Measurements from ENCODE around the gene DCLK1.
"Not testable (repeated sequence)": the region's sequence is repeated elsewhere in the genome, so short reads cannot be mapped to it uniquely, and the experiment has no call there.

DCLK1 gene

GRCh38 chr13:36082806-36083205 lies 48.4 kb downstream of the DCLK1 start:
- DNase-seq = no peak

DNA sequence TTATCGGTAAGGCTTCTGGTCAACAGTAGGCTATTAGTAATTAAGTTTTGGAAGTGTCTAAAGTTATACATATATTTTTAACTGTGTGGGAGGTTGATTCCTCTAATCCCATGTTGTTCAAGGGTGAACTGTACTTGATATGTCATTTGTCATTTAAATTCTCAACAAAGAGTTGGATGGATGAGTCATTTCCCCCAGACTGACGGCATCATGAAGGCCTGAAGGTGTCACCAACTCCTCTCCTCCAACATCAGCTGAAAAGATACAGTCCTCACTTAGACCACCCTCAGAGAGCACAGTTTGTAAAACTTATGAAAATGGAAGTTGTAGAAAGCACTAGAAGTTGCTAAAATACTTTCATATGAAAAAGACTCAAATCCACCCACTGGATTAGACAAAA lies 48.8 kb downstream of the DCLK1 start:
- no peak for DNase-seq

- no peak for DNase-seq
These were observed 55.0 kb downstream of the DCLK1 start for GRCh38 chr13:36076211-36076610.

DNA sequence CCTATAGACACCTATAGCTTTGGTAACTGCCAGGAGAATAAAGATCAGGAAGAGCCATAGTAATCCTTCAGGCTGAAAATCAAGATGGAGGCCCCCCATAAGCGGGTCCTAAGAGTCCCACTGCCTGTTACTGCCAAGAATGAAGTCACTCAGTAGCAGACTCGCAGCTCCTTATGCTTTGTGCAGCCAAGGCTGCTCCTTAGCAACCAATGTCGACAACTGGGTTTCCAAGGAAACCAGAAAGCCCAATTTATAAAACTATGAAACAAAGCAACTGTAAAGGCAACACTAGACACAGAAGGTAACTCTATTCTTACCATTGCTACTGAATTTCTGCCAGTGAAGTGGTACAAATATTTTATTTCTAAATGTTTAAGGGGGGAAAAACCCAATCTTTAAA lies 56.5 kb downstream of the DCLK1 start:
- no peak for DNase-seq

GRCh38 chr13:36072152-36072935 lies 58.8 kb downstream of the DCLK1 start:
- DNase-seq = no peak

DNA sequence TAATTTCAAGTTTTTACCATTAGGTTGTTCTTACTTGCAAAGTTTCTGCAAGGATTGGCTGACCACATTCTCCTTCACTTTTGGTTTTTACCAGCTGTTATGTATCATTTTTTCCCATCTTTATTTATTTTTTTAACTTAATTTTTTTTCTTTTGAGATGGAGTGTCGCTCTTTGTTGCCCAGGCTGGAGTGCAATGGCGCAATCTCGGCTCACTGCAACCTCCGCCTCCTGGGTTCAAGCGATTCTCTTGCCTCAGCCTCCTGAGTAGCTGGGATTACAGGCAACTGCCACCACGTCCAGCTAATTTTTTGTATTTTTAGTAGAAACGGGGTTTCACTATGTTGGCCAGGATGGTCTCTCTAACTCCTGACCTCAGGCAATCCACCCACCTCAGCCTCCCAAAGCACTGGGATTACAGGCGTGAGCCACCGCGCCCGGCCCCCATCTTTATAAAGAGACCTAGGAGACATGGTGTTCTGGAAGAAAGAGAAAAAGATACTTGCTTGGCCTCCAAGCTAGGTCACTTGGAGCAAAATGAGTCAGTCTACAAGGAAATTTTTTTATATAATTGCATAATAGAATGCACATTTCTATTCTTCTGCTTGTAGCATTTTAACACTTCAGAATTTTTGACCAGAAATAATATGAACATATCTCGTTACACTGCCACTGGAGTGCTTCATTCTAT lies 60.5 kb downstream of the DCLK1 start:
- not testable (repeated sequence) for DNase-seq

GRCh38 chr13:36069881-36070366 lies 61.3 kb downstream of the DCLK1 start:
- DNase-seq = no peak

DNA sequence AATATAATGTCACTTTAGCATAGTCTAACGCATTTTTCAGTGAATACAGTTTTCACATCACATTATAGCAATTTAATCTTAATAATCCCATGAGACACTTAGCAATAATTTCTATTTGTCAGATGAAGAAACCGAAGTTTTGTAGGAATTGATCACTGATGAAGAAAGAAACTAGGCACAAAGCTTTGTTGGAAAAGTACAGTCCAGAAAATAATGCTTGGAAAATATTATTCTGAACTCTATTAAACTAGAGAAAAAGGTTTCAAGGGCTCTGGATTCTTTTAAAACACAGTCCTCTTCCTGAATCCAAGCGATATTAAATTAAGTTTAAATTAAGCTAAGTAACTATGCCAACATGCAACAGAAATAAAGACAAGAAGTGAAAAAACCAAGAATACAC lies 62.2 kb downstream of the DCLK1 start:
- no peak for DNase-seq

GRCh38 chr13:36068566-36068965 lies 62.6 kb downstream of the DCLK1 start:
- no peak for DNase-seq

- no peak for DNase-seq
These were observed 63.3 kb downstream of the DCLK1 start for GRCh38 chr13:36067746-36068381.

DNA sequence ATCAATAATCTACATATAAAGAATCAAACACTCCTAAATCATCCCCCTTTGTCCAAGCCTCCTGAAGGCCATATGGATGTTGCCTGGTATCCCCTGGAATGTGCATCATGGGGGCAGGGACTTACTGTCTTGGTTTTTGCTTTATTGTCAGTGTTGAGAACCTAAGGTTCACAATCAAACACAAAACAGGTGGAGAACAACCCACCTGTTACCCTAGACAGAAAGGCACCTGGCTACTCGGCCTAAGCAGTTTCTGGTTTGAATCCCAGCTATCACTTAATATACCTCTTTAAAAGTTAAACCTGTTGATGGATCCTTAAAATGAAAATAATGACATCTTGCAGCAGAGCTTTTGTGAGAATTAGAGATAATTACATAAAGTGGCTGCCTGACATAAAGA lies 68.9 kb downstream of the DCLK1 start:
- DNase-seq = no peak

- DNase-seq = no peak
These were observed 69.6 kb downstream of the DCLK1 start for GRCh38 chr13:36061621-36062020.

DNA sequence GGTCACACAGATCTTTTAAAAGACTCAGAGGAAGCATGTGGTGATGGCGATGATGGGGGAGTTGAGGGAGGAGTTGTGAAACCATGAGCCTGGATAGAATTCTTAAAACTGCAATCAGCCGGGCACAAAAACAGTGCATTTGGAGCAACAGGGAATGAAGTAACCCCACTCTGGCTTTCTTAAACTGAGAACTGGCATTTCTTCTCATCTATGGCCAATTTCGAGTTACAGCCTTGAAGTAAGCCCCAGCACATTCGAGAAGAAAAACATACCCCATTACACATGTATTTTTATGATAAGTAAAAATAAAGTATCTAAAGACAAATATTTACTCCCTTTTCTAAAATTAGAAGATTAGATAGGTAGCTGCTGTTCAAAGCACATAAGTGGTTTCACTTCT lies 70.1 kb downstream of the DCLK1 start:
- DNase-seq = no peak

DNA sequence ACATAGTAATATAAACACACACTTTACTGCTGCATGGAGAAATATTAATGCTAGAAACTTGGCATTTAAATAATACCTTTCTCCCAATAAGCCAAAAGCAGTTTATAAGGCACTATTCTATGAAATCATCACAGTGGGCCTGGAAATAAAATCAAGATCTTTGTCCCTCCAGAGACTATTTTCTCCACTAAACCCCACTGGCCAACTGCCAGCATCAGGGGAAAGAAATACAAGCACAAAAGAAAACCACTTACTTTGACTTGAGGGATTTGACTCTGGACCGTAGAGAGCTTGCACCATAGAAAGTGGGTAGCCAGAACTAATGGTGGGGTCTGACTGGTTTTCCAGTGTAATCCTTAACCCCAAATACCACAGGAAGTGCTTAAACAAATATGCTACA lies 71.9 kb downstream of the DCLK1 start:
- DNase-seq = no peak

- no peak for DNase-seq
These were observed 73.1 kb downstream of the DCLK1 start for GRCh38 chr13:36058116-36058515.

- DNase-seq = no peak
These were observed 73.6 kb downstream of the DCLK1 start for GRCh38 chr13:36057547-36057946.

DNA sequence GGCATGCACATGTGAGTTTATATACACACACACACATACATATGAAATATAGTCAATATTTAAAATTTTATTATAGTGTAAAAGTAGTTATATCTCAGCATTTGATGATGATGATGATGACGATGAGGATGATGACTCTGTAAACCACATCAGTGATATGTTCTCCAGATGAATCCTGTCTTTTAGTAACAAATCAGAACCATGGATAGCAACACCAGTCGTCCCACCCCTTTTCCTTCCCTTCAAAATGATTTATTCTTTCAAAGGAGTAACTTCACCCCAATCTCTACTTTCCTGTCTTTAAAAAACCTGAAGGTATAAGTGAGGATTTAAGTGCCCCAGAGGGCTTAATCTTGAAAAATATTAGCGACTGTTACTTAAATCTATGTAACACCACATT lies 74.1 kb downstream of the DCLK1 start:
- DNase-seq = no peak

DNA sequence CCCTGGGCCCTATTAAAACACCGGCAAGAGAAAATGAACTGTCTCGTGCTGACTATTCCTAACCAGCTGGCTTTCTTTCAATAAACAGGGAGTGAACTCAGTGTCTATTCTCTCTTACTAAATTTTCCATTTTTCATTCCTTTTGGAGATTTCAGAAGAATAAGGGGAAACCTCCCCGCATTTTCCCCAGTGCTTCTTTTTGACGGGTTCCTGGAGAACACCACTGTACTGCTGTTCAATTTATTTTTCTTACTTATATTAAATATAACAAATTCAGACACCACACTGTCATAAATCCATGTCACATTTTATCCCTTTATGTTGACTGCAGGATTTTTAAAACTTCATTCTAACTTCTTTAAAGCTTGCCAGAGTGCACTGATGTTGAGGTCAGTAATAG lies 75.8 kb downstream of the DCLK1 start:
- no peak for DNase-seq

DNA sequence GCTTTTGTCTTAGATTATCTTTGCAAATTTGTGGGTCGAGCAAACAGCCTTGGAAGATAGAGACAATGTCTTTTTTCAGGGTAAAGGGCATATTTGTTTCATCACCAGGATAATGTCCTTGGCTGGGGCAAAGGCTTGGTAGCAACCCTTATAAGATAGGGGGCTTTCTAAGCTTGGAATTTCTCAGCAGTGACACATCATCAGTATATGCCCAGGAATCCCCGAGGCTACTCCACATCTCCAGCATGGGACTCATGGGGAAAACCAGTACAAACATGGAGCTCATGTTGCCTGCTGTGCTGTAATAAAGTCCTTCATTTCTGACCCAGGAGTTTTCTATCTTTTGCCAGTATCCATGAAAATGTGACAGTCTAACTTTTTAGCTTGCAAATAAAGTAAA lies 77.1 kb downstream of the DCLK1 start:
- DNase-seq = no peak

DNA sequence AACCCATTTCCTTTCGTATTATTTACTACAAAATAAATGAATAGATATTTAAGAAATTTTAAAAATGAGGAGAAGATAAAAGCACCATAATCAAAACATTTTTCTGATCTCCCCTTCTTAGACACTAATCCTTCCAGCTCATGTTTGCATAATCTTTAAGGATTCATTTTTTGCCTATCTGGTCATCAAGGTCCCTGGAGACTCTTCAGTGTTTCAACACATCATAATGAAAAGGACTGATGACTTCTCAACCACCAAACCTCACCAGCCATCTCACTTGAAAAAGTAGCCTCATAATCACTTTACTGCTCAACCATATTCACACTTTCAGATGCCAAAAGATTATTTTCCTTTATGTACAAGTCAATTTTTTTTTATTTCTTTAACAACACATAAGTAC lies 80.1 kb downstream of the DCLK1 start:
- no peak for DNase-seq

- DNase-seq = no peak
These were observed 84.5 kb downstream of the DCLK1 start for GRCh38 chr13:36046672-36047071.

GRCh38 chr13:36038785-36039555 lies 92.2 kb downstream of the DCLK1 start:
- DNase-seq = no peak

DNA sequence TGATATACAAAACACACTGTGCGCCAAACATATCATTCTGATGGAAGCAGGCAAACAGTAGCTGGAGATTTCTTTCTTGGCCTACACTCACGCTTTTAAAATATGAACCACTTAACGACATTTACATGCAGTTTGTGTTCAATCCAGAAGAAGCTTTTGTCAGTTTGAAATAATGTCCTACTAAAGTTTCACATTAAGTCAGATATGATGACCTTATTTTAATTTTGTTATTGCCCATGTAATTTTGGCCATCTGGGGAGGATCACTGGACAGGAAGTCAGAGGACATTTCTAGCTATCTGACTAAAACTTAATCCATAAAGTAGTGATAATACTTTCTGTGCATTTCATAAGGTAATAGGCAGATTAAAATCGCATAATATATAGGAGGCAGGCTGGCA lies 98.1 kb downstream of the DCLK1 start:
- no peak for DNase-seq

Data from activated naive CD4-positive, alpha-beta T cell (primary cell).